ENCODE results near the gene GK.
"Not testable (repeated sequence)": the region's sequence is repeated elsewhere in the genome, so short reads cannot be mapped to it uniquely, and the experiment has no call there.

DNA sequence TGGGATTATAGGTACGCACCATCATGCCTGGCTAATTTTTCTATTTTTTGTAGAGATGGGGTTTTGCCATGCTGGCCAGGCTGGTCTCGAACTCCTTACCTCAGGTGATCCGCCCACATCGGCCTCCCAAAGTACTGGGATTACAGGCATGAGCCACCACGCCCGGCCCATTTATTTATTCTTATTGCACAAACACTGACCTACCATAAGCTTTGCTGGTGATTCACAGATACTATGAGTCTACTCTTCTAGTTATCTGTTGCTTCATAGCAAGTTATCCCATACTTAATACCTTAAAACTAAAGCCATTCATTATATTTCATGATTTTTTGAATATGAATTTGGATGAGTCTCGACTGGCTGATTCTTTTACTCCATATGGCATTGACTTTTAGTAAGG, 120.5 kb downstream of the GK start:
- not testable (repeated sequence) for TF ChIP-seq POLR2A, POLR2AphosphoS5 (IDR thresholded peaks at IDR 0.05)
- TF ChIP-seq, protein P1, sequence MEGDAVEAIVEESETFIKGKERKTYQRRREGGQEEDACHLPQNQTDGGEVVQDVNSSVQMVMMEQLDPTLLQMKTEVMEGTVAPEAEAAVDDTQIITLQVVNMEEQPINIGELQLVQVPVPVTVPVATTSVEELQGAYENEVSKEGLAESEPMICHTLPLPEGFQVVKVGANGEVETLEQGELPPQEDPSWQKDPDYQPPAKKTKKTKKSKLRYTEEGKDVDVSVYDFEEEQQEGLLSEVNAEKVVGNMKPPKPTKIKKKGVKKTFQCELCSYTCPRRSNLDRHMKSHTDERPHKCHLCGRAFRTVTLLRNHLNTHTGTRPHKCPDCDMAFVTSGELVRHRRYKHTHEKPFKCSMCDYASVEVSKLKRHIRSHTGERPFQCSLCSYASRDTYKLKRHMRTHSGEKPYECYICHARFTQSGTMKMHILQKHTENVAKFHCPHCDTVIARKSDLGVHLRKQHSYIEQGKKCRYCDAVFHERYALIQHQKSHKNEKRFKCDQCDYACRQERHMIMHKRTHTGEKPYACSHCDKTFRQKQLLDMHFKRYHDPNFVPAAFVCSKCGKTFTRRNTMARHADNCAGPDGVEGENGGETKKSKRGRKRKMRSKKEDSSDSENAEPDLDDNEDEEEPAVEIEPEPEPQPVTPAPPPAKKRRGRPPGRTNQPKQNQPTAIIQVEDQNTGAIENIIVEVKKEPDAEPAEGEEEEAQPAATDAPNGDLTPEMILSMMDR (IDR thresholded peaks at IDR 0.05 in 8 of 11, conservative IDR thresholded peaks at IDR 0.05 in 3 of 11) = not testable (repeated sequence)

All from spleen (tissue), 7 donors.